Effector CD4-positive, alpha-beta T cell (primary cell): Measurements from ENCODE around the gene PFKFB4.
"Not testable (repeated sequence)": the region's sequence is repeated elsewhere in the genome, so short reads cannot be mapped to it uniquely, and the experiment has no call there.

Source experiments
- DNase-seq: peaks from one replicate; pipeline ENCODE4 v3.0.0-alpha.2; 2020

Gene PFKFB4

DNA sequence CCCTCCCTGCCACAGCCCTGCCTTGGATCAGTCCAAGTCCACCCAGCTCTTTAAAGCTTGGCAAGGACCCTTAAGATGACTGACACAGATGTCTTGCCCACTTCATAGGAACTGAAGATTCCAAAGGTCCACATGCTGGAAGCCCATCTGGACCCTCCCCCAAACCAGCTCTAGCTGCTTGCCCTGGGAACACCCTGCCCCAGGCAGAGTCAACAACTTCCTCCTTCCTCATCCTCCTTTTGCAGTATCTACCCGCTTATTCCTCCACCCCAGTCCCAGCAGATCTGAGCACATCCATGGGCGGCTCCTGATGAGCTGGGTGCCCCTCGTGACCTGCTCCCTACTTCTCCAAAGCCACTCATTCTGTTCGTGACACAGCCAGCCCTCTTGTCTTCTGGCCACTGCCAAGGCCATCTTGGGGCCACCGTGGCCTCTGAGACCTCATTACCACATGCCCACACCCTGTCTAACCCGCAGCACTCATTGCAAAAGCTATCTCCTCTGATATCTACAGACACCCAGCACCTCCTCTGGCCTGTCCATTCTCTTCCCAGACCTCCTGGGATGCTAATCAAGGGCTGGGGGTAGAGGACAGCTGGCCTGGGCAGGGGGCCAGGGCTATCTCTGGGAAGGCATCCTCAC, 2.0 kb upstream of the PFKFB4 start:
- DNase-seq: no peak

DNA sequence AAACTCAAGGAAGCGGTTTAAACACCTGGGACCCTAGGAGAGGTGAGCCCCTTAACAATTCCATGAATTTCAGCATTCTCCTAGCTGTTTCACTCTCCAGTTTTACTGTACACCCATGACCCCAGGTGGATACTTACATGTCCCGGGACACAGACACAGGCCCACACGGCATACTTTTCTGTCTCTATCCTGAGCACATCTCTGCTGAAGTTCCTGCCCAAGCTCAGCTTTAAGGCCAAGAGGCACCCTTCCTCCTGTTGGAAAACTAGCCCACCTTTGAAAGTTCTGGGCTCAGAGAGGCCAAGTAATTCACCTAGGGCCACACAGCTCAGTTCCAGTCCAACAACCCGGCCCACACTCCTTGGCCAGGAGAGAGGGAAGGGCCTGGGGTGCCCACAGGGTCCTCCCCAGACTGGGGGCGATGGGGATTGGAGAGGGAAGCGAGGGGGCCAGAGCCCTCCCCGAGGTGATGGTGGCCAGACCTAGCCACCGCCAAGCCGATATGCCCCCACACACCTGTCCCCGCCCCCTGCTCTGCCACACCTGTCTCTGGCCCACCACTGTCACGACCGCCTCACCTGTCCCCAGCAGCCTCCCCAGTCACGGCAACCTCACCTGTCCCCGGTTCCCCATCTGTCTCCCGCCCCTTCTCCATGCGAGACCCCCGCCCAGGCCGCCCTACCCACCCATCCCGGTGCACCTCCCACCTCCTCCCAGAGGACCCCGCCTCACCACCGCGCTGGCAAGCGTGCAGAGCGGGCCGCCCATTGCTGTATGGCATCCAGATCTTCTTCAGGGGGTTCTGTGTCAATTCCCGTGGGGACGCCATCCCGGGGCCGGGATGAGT, 431 bp downstream of the PFKFB4 start:
- no peak for DNase-seq

DNA sequence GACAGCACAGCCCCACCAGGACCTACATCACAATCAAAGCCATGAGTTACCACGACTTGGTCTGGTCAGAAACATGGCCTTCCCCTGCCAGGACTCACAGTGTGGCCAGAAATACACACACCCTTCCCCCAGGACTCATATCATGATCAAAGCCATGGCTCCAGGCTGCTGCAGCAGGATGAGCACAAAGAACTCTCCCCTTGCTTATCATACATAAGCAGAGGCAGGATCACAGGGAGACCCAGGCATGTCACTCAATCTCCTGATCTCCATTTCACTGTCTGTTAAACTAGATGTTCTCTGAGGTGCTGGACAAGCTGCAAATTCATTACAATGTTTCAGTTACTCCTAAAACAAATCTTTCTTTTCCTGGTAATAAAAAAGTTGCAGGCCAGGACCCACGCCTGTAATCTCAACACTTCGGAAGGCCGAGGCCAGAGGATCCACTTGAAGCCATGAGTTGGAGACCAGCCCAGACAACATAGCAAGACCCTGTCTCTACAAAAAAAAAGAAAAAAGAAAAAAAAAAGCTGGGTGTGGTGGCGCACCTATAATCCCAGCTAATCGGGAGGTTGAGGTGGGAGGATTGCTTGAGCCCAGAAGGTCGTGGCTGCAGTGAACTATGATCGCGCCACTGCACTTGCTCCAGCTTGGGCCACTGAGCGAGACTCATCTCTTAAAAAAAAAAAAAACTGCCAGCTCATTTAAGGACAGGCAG, 1.2 kb downstream of the PFKFB4 start:
- no peak for DNase-seq

DNA sequence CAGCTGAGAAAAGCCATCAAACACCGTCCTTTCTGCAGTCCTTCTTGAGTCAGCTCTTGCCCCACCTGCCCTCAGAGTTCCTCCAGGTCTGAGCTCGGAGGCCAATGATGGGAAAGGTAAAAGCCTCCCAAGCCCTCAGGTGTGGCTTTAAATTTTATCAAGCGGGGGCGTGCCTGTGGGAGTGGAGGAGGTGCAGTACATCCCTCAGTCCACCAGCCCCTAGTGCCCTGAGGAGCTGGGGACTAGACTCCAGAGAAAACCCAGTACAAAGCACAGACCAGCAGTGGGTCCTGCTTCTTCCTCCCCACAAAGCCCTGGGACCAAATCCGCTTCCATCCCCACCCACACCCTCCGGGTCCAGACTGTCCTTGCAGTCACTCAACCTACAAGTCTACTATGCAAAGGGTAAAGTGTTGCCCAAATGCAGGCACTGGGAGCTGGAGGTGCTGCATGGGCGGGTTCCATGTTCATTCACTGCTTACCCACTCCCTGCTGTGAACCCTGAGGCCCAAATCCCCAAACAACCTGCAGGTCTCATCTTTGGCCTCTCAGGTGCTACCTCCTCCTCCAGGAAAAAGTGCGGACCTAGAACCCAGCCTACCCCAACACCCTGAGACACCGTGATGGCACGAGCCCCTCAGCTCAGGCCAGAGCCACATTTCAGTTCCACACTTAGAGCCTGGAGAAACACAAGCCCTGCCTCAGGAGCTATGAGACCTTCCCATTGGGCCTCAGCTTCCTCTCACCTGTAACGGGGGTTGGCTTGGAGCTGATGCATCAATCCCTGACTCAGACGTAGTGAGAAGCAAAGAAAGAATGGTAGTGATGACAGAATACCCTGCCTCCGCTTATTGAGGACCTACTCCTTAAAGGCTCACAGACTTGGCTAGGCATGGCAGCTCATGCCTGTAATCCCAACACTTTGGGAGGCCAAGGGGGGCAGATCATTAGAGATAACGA, 2.4 kb downstream of the PFKFB4 start:
- DNase-seq: no peak

DNA sequence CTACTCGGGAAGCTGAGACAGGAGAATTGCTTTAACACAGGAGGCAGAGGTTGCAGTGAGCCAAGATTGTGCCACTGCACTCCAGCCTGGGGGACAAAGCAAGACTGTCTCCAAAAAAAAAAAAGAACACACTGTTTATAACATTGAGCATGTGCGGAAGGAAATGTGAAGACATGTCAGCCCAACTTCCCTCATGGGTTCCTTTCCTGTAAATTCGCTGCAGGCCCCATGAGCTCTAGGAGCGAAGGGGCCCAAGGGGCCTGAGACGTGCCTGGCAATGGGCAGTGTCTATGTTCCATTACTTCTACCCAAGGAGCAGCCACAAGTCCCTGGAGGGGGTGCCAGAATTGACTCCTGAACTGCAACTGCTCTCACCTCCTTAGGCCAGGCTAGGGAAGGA, 3.2 kb downstream of the PFKFB4 start:
- no peak for DNase-seq

DNA sequence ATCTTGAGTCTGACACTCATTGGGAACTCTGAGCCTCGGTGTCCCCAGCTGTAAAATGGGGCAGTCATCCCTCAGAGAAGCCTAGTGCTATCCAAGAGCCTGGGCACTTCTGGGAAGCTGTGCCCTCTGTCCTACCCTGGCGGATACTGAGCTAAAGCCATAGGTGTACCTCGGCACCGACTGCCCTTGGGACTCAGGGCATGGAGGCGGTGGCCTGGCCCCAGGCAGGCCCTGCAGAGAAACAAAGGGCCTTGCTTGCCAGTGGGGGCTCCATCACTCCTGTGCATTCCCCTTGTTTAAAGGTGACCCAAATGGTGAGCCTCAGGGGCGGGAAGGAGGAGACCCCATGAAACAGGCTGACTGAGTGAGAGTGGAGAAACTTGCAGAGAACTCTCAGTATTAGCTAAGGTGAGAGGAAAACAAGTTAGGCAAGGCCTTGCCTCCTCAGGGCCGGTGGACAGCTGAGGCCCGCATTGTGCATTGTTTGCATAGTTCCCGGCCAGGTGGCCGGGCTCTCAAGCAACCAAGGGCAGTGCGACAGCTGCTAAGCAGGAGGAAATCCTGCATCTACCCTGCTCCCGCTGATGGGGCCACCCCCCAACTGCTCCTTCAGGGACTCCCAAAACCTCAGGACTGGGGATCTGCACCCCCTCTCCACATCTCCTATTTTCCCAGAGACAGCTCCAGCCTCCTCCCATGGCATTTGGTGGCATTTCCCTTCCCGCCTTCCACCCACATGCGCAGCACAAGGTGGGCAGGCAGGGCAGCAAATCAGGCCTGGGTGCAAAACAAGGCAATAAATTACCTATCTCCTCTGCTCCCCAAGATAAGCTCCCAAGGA, 4.3 kb downstream of the PFKFB4 start:
- DNase-seq: no peak

DNA sequence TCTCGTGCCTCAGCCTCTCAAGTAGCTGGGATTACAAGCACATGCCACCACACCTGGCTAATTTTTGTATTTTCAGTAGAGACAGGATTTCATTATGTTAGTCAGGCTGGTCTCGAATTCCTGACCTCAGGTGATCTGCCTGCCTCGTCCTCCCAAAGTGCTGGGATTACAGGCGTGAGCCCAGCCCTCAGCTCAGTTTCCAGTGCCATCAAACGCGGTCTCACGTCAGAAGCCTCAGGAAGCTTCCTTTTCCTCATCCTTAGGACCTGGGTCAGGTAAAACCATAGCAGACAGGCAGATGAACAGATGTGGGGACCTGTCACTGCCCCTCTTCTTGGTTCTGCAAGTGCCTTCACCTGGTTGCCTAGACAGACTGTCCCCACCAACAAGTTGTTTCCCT, 5.0 kb downstream of the PFKFB4 start:
- DNase-seq: not testable (repeated sequence)

DNA sequence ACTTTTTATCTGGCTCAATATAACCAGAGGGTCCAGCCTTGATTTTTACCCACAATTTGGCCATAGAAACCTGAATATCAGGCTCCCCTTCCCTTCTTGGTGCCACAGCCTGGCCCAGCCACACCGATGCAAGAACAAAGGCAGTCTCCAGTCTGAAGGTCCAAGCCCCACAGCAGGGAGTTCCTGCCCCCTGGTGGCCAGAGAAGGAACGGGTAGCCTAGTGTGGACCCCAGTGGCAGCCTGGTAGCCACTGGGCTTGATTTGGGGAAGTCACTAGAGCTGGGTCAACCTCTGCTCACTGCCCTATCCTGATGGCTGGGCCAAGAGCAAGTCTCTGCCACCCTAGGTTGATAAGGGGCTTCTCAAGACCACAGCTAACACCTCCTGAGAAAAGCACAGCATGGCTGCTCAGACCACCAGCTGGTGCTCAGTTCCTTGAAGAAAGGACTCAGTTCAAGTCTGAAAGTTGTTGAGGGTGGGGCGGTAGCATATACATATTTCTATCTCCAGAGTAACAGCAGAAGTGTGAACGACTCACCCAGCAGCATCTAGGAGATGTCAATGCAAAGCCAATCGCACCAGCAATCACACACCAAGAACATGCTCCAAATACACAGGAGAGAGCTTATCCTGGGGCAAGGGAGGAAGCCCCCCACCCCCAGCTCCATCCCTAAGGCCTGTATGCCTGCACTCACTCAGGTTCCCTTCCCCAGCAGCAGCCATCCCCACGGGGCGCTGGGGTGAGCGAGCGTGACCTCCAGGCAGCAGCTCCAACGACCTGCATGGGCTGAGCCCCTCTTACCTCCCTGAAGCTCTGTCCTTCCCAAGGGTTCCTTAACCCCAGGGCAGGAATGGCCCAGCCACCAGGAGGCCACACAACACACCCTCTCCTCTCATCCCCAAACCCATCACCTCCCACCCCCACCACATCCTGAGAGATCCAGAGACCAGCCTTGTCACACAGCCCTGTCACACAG, 7.6 kb downstream of the PFKFB4 start:
- DNase-seq: peak; percentile 82

DNA sequence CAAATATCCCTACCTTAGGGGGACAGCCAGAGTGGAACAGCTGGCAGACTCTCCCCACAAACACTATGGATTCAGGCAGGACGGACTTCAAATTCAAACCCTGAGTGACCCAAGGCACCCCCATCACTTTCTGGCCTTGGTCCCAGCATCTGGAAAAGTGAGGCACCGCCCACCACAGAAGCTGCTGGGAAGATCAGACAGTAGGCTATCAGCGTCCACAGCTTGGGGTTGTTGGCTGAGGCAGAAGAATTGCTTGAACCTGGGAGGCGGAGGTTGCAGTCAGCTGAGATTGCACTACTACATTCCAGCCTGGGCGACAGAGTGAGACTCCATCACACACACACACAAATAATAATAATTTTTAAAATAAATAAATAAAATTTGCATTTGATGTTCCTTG, 8.5 kb downstream of the PFKFB4 start:
- no peak for DNase-seq

DNA sequence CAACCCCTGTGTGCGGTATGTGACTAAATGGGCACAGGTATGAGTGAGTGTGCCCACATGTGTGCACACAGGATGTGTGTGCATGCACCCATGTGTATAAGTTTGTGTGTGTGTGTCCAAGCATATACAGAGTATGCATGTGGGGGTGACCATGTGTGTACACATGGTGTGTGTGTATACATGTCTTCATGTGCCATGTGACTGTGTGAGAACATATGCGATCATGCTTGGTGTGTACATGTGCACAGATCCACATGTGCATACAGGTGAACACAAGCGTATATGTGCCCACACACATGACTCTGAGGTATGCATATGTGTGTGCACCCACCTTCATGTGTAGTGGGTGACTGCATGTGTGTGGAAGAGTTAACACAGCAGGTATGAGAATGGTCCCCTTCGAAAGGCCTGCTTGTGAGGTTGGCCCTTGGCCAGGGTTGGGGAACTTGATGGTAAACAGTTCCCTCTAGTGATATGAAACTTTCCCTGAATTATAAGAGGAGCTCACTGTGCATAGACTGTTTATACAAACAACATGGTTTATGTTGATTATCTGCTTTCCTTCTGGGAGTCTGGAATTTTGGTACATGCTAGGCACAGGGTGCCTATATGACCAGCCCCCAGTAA, 10.3 kb downstream of the PFKFB4 start:
- DNase-seq: no peak

DNA sequence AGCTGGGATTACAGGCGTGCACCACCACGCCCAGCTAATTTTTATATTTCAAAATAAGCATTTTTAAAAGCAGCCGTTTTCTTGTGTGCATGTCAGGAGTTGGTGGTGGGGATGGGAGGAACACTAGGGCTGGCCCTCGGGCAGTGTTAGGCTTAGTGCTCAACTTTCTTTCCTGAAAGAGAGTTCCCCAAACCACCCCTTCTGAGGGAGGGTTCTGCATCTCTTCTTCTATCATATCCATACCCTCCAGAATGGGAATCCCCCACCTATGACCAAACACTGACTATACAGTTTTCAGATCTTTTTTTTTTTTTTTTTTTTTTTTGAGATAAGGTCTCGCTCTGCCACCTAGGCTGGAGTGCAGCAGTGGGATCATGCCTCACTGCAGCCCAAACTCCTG, 12.5 kb downstream of the PFKFB4 start:
- no peak for DNase-seq

DNA sequence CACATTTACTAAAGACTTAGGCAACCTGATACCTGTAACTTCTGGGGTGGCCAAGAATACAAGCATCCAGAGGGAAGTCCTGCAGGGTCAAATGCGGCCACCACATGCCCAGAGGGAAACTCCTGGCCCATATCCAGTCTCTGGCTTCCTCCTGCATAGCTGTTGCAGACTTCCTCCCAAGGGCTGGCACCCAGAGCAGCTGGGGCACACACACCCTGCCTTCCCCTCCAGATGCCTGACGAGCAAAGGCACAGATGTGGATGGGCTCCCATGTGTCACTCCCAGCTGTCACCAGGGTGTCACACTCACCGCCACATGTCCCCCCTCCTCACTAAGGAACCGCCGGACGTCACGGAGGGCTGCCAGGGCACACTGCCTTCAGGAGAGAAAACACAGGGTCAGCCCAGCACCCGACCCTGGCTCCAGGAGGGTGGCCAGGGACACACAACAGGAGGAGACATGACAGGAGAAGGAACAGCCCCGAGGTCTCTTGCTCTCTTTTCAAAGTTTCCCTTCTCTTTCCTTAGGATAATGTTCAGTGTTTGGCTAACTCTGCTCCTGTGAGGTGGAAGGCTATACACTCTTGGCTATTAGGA, 13.2 kb downstream of the PFKFB4 start:
- DNase-seq: no peak

DNA sequence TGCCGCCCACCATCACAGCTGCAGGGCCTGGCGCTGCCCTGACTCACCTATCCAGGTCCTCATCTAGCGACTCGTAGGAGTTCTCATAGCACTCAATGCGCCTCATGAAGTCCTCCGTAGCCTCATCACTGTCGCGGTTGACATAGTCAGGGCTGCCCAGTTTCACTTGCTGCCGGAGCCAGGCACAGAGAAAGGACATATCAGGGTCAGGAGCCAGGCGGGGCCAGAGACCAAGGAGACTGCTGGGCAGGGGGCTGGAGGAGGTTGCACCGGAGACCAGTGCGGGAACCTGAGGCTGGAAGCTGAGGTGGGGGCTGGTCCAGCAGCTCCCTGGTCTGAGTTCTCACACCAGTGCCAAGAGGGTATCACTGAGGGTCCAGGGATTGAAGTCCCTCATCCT, 18.2 kb downstream of the PFKFB4 start:
- DNase-seq: no peak

DNA sequence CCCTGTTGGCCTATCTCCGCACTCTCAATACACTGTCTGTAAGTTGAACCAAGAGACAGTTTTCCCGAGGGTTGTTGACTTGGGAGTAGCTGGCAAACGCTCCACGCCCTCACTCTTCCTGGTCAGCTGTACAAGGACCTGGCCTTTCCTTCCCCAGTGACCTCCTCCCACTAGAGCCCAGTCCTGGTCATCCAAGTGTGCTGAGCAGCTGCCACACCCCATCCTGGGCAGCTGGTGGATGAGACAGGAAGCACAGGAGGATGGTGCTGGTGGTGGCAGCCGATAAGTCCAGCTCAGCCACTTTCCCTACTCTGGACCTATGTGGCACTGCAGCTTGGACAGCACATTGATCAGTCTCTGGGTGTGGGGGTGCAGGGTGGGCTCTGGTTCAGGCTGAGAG, 19.8 kb downstream of the PFKFB4 start:
- no peak for DNase-seq

DNA sequence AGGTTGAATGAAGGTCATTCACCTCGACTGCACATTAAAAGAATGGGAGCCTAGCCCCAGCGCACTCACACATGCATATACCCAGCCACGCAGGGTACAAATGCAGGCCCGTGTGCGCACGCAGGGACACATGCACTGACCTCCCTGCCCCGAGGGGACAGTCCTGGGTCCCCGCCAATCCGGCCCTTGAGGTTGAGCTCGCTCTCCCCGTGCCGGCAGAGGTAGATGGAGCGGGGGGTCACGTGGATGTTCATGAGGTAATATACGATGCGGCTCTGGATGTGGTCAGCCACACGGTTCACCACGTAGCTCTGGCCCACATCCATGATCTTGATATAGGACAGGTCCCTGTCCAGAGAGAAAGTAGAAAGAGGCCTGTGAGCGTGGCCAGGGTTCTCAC, 20.5 kb downstream of the PFKFB4 start:
- no peak for DNase-seq

DNA sequence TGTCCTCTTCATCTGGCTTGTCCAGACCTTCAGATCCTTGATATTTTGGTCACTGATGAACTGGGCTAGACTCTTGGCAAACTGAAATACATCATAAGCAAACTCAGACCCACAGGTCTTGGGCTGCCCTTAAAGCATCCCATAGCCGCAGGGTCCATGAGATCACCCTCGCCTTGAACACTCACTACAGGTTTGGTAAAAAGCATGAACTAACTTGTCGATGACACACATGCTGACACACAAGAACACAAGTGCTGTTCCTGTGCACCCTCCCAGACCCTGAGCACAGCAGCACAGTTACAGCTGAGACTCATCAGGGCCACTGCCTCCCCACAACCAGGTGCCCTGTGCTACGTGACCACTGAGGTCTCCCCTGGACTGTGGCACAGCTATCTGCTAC, 21.0 kb downstream of the PFKFB4 start:
- no peak for DNase-seq

DNA sequence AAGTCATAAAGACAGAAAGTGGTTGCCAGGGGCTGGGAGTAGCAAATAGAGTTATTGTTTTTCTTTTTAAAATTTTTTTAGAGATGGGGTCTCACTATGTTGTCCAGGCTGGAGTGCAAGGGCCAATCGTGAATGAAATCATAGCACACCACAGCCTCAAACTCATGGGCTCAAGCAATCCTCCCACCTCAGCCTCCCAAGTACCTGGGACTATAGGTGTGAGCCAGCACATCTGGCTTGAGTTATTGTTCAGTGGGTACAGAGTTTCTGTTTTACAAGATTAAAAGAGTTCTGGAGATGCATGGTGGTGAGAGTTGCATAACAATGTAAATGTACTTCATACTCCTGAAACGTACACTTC, 23.6 kb downstream of the PFKFB4 start:
- DNase-seq: no peak

DNA sequence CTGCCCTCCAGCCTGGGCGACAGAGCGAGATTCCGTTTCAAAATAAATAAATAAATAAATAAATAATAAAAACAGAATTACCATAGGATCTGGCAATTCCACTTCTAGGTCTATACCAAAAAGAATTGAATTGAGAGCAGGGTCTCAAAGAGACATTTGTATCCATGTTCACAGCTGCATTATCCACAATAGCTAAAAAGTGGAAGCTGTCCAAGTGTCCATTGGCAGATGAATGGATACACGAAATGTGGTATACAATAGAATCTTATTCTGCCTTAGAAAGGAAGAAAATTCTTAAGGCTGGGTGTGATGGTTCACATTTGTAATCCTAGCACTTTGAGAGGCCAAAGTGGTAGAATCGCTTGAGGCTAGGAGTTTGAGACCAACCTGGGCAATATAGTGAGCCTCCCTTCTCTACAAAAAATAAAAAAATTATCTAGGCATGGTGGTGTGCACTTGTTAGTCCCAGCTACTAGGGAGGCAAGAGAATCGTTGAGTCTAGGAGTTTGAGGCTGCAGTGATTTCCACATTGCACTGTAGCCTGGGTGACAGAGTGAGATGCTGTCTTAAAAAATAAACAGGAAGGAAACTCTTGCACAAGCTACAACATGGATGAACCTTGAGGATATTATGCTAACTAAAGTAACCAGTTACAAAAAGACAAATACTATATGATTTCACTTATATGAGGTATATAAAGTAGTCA, 24.2 kb downstream of the PFKFB4 start:
- DNase-seq: no peak

DNA sequence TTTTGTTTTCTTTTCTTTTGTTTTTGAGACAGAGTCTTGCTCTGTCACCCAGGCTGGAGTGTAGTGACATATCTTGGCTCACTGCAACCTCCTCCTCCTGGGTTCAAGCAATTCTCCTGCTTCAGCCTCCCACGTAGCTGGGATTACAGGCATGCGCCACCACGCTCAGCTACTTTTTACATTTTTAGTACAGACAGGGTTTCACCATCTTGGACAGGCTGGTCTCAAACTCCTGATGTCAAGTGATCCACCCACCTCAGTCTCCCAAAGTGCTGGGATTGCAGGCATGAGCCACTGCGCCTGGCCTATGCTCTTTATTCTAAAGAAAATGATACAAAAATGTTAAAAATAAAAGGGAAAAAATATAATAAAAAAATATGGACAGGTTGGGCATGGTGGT, 25.9 kb downstream of the PFKFB4 start:
- not testable (repeated sequence) for DNase-seq
